ENCODE data around the gene CCNL1.
A peak's percentile ranks its signal among the peaks of the same experiment; 100 is the strongest.

Gene CCNL1

GRCh38 chr3:157131861-157132260 lies 28.1 kb downstream of the CCNL1 start:
- no peak overlapping the region for H3K27ac ChIP-seq (ENCODE audit: low read depth, low read length, poor library complexity, severe bottlenecking)
- H3K4me1 ChIP-seq (ENCODE audit: insufficient read depth, low read length, severe bottlenecking) = peaks cover 52% of the 10 kb centered on the region
- TF ChIP-seq CTCF (IDR thresholded peaks at IDR 0.05; ENCODE audit: low read length) = no peak
- no peaks in the 10 kb centered on the region for H3K36me3 ChIP-seq (ENCODE audit: insufficient read depth, low read length)
- H3K9ac ChIP-seq (ENCODE audit: low read length) = no peak overlapping the region
- no peaks in the 10 kb centered on the region for H3F3A ChIP-seq (ENCODE audit: insufficient read depth, low read length)
- H4K20me1 ChIP-seq (ENCODE audit: insufficient read depth, low read length) = no peaks in the 10 kb centered on the region
- H3K4me2 ChIP-seq (ENCODE audit: low read length) = no peak overlapping the region
- no peaks in the 10 kb centered on the region for H3K79me2 ChIP-seq (ENCODE audit: insufficient read depth, low read length)
- H3K27me3 ChIP-seq (ENCODE audit: insufficient read depth, low read length) = no peaks in the 10 kb centered on the region
- no peak overlapping the region for H2AFZ ChIP-seq (ENCODE audit: low read length)
- no peaks in the 10 kb centered on the region for H3K9me3 ChIP-seq (ENCODE audit: low read length)
- no peaks in the 10 kb centered on the region for H3K9me2 ChIP-seq (ENCODE audit: low read depth, low read length)
- H3K4me3 ChIP-seq (ENCODE audit: low read depth, low read length, poor library complexity, severe bottlenecking) = no peak overlapping the region

GRCh38 chr3:157130467-157131251 lies 29.3 kb downstream of the CCNL1 start:
- Histone ChIP-seq H3K9ac (ENCODE audit: low read length) (peak overlapping the region; percentile 25; the same call in 1 of the 2 replicates), H3K27me3 (ENCODE audit: insufficient read depth, low read length) (no peaks in the 10 kb centered on the region), H3K4me2 (ENCODE audit: low read length) (peak overlapping the region; percentile 15; the same call in 1 of the 2 replicates), H2AFZ (ENCODE audit: low read length) (peak overlapping the region; percentile 55), H3F3A (ENCODE audit: insufficient read depth, low read length) (no peaks in the 10 kb centered on the region), H3K4me1 (ENCODE audit: insufficient read depth, low read length, severe bottlenecking) (peaks cover 47% of the 10 kb centered on the region), H4K20me1 (ENCODE audit: insufficient read depth, low read length) (no peaks in the 10 kb centered on the region), H3K9me3 (ENCODE audit: low read length) (no peaks in the 10 kb centered on the region), H3K27ac (ENCODE audit: low read depth, low read length, poor library complexity, severe bottlenecking) (peak overlapping the region; percentile 60), H3K36me3 (ENCODE audit: insufficient read depth, low read length) (no peaks in the 10 kb centered on the region), H3K9me2 (ENCODE audit: low read depth, low read length) (no peaks in the 10 kb centered on the region), H3K79me2 (ENCODE audit: insufficient read depth, low read length) (no peaks in the 10 kb centered on the region), H3K4me3 (ENCODE audit: low read depth, low read length, poor library complexity, severe bottlenecking) (no peak overlapping the region)
- TF ChIP-seq CTCF (IDR thresholded peaks at IDR 0.05; ENCODE audit: low read length) (peak; percentile 95), EZH2 (IDR thresholded peaks at IDR 0.05; ENCODE audit: borderline replicate concordance, low read length) (no peak)

GRCh38 chr3:157129803-157130466 lies 30.0 kb downstream of the CCNL1 start:
- Histone ChIP-seq H3K4me1 (ENCODE audit: insufficient read depth, low read length, severe bottlenecking) (peaks cover 39% of the 10 kb centered on the region), H2AFZ (ENCODE audit: low read length) (peak overlapping the region; percentile 55), H3K9me3 (ENCODE audit: low read length) (no peaks in the 10 kb centered on the region), H3K27me3 (ENCODE audit: insufficient read depth, low read length) (no peaks in the 10 kb centered on the region), H3K4me2 (ENCODE audit: low read length) (peak overlapping the region; percentile 15; the same call in 1 of the 2 replicates), H3K9ac (ENCODE audit: low read length) (peak overlapping the region; percentile 25; the same call in 1 of the 2 replicates), H3K79me2 (ENCODE audit: insufficient read depth, low read length) (no peaks in the 10 kb centered on the region), H4K20me1 (ENCODE audit: insufficient read depth, low read length) (no peaks in the 10 kb centered on the region), H3K27ac (ENCODE audit: low read depth, low read length, poor library complexity, severe bottlenecking) (peak overlapping the region; percentile 60), H3K36me3 (ENCODE audit: insufficient read depth, low read length) (no peaks in the 10 kb centered on the region), H3K9me2 (ENCODE audit: low read depth, low read length) (no peaks in the 10 kb centered on the region), H3F3A (ENCODE audit: insufficient read depth, low read length) (no peaks in the 10 kb centered on the region), H3K4me3 (ENCODE audit: low read depth, low read length, poor library complexity, severe bottlenecking) (no peak overlapping the region)
- no peak for TF ChIP-seq CTCF (IDR thresholded peaks at IDR 0.05; ENCODE audit: low read length)
- no peak for TF ChIP-seq EZH2 (IDR thresholded peaks at IDR 0.05; ENCODE audit: borderline replicate concordance, low read length)
